ENCODE measurements around the gene PAIP2.

Gene PAIP2

GRCh38 chr5:139364466-139364865 is 22.8 kb downstream of the PAIP2 start:
- no peak overlapping the region for H3K9ac ChIP-seq (ENCODE audit: low read depth, low read length)
- no peak overlapping the region for H3K4me3 ChIP-seq (ENCODE audit: low read length)
- peaks cover 22% of the 10 kb centered on the region for H3K4me1 ChIP-seq (ENCODE audit: control insufficient read depth, insufficient read depth, low read length)
- H3K9me3 ChIP-seq (replicated peaks; ENCODE audit: low read length): no peaks in the 10 kb centered on the region
- no peaks in the 10 kb centered on the region for H3K27me3 ChIP-seq (ENCODE audit: control insufficient read depth, insufficient read depth, low read length)
- H3K36me3 ChIP-seq (ENCODE audit: insufficient read depth, low read length): peaks cover 37% of the 10 kb centered on the region
- no peak overlapping the region for H3K4me2 ChIP-seq (ENCODE audit: low read length)

- peaks cover 27% of the 10 kb centered on the region for H3K4me1 ChIP-seq (ENCODE audit: control insufficient read depth, insufficient read depth, low read length)
- no peaks in the 10 kb centered on the region for H3K9me3 ChIP-seq (replicated peaks; ENCODE audit: low read length)
- no peak overlapping the region for H3K4me3 ChIP-seq (ENCODE audit: low read length)
- no peaks in the 10 kb centered on the region for H3K27me3 ChIP-seq (ENCODE audit: control insufficient read depth, insufficient read depth, low read length)
- H3K36me3 ChIP-seq (ENCODE audit: insufficient read depth, low read length): peaks cover 52% of the 10 kb centered on the region
- H3K9ac ChIP-seq (ENCODE audit: low read depth, low read length): peak overlapping the region; percentile 57
- peak overlapping the region; percentile 56 for H3K4me2 ChIP-seq (ENCODE audit: low read length)
These were observed 27.0 kb downstream of the PAIP2 start for GRCh38 chr5:139368613-139369012.

GRCh38 chr5:139369181-139369580 is 27.5 kb downstream of the PAIP2 start:
- H3K4me3 ChIP-seq (ENCODE audit: low read length): no peak overlapping the region
- peak overlapping the region; percentile 56 for H3K4me2 ChIP-seq (ENCODE audit: low read length)
- no peaks in the 10 kb centered on the region for H3K9me3 ChIP-seq (replicated peaks; ENCODE audit: low read length)
- peak overlapping the region; percentile 57 for H3K9ac ChIP-seq (ENCODE audit: low read depth, low read length)
- no peaks in the 10 kb centered on the region for H3K27me3 ChIP-seq (ENCODE audit: control insufficient read depth, insufficient read depth, low read length)
- peaks cover 47% of the 10 kb centered on the region for H3K36me3 ChIP-seq (ENCODE audit: insufficient read depth, low read length)
- H3K4me1 ChIP-seq (ENCODE audit: control insufficient read depth, insufficient read depth, low read length): peaks cover 32% of the 10 kb centered on the region

- Histone ChIP-seq H3K27me3 (ENCODE audit: control insufficient read depth, insufficient read depth, low read length) (no peaks in the 10 kb centered on the region), H3K4me2 (ENCODE audit: low read length) (no peak overlapping the region), H3K4me3 (ENCODE audit: low read length) (no peak overlapping the region), H3K36me3 (ENCODE audit: insufficient read depth, low read length) (peaks cover 34% of the 10 kb centered on the region), H3K9me3 (replicated peaks; ENCODE audit: low read length) (no peaks in the 10 kb centered on the region), H3K4me1 (ENCODE audit: control insufficient read depth, insufficient read depth, low read length) (peaks cover 32% of the 10 kb centered on the region), H3K9ac (ENCODE audit: low read depth, low read length) (no peak overlapping the region)
These were observed 30.1 kb downstream of the PAIP2 start for GRCh38 chr5:139371482-139372435.

GRCh38 chr5:139374909-139375308 is 33.3 kb downstream of the PAIP2 start:
- H3K27me3 ChIP-seq (ENCODE audit: control insufficient read depth, insufficient read depth, low read length): no peaks in the 10 kb centered on the region
- no peak overlapping the region for H3K4me3 ChIP-seq (ENCODE audit: low read length)
- no peak overlapping the region for H3K4me2 ChIP-seq (ENCODE audit: low read length)
- no peak overlapping the region for H3K9ac ChIP-seq (ENCODE audit: low read depth, low read length)
- peaks cover 16% of the 10 kb centered on the region for H3K4me1 ChIP-seq (ENCODE audit: control insufficient read depth, insufficient read depth, low read length)
- H3K9me3 ChIP-seq (replicated peaks; ENCODE audit: low read length): no peaks in the 10 kb centered on the region
- H3K36me3 ChIP-seq (ENCODE audit: insufficient read depth, low read length): peaks cover 24% of the 10 kb centered on the region

- H3K4me1 ChIP-seq (ENCODE audit: control insufficient read depth, insufficient read depth, low read length): peaks cover 14% of the 10 kb centered on the region
- no peaks in the 10 kb centered on the region for H3K27me3 ChIP-seq (ENCODE audit: control insufficient read depth, insufficient read depth, low read length)
- no peak overlapping the region for H3K9ac ChIP-seq (ENCODE audit: low read depth, low read length)
- H3K36me3 ChIP-seq (ENCODE audit: insufficient read depth, low read length): peaks cover 18% of the 10 kb centered on the region
- no peaks in the 10 kb centered on the region for H3K9me3 ChIP-seq (replicated peaks; ENCODE audit: low read length)
- H3K4me2 ChIP-seq (ENCODE audit: low read length): no peak overlapping the region
- no peak overlapping the region for H3K4me3 ChIP-seq (ENCODE audit: low read length)
These were observed 34.7 kb downstream of the PAIP2 start for GRCh38 chr5:139376364-139376763.

- H3K4me1 ChIP-seq (ENCODE audit: control insufficient read depth, insufficient read depth, low read length): peaks cover 11% of the 10 kb centered on the region
- no peaks in the 10 kb centered on the region for H3K9me3 ChIP-seq (replicated peaks; ENCODE audit: low read length)
- H3K27me3 ChIP-seq (ENCODE audit: control insufficient read depth, insufficient read depth, low read length): no peaks in the 10 kb centered on the region
- no peak overlapping the region for H3K4me2 ChIP-seq (ENCODE audit: low read length)
- H3K36me3 ChIP-seq (ENCODE audit: insufficient read depth, low read length): peaks cover 9% of the 10 kb centered on the region
- H3K4me3 ChIP-seq (ENCODE audit: low read length): no peak overlapping the region
- H3K9ac ChIP-seq (ENCODE audit: low read depth, low read length): no peak overlapping the region
These were observed 35.6 kb downstream of the PAIP2 start for GRCh38 chr5:139377226-139377625.

- Histone ChIP-seq H3K9ac (ENCODE audit: low read depth, low read length) (no peak overlapping the region), H3K36me3 (ENCODE audit: insufficient read depth, low read length) (peaks cover 9% of the 10 kb centered on the region), H3K27me3 (ENCODE audit: control insufficient read depth, insufficient read depth, low read length) (no peaks in the 10 kb centered on the region), H3K9me3 (replicated peaks; ENCODE audit: low read length) (no peaks in the 10 kb centered on the region), H3K4me2 (ENCODE audit: low read length) (no peak overlapping the region), H3K4me3 (ENCODE audit: low read length) (no peak overlapping the region), H3K4me1 (ENCODE audit: control insufficient read depth, insufficient read depth, low read length) (peaks cover 13% of the 10 kb centered on the region)
These were observed 36.6 kb downstream of the PAIP2 start for GRCh38 chr5:139378101-139378825.

GRCh38 chr5:139378941-139379361 is 37.3 kb downstream of the PAIP2 start:
- H3K4me3 ChIP-seq (ENCODE audit: low read length): no peak overlapping the region

GRCh38 chr5:139379626-139380449 is 38.2 kb downstream of the PAIP2 start:
- Histone ChIP-seq H3K4me3 (ENCODE audit: low read length) (no peak overlapping the region), H3K9ac (ENCODE audit: low read depth, low read length) (no peak overlapping the region), H3K4me2 (ENCODE audit: low read length) (no peak overlapping the region), H3K36me3 (ENCODE audit: insufficient read depth, low read length) (peaks cover 5% of the 10 kb centered on the region), H3K4me1 (ENCODE audit: control insufficient read depth, insufficient read depth, low read length) (peaks cover 19% of the 10 kb centered on the region), H3K27me3 (ENCODE audit: control insufficient read depth, insufficient read depth, low read length) (no peaks in the 10 kb centered on the region), H3K9me3 (replicated peaks; ENCODE audit: low read length) (no peaks in the 10 kb centered on the region)

More at GRCh38 chr5:139378941-139379361, 37.3 kb downstream of the PAIP2 start:
- Histone ChIP-seq H3K9me3 (replicated peaks; ENCODE audit: low read length) (no peaks in the 10 kb centered on the region), H3K9ac (ENCODE audit: low read depth, low read length) (no peak overlapping the region), H3K4me1 (ENCODE audit: control insufficient read depth, insufficient read depth, low read length) (peaks cover 12% of the 10 kb centered on the region), H3K36me3 (ENCODE audit: insufficient read depth, low read length) (peaks cover 9% of the 10 kb centered on the region), H3K27me3 (ENCODE audit: control insufficient read depth, insufficient read depth, low read length) (no peaks in the 10 kb centered on the region), H3K4me2 (ENCODE audit: low read length) (no peak overlapping the region)

Data from skeletal muscle satellite cell (primary cell).